DMS53 (cell line): Measurements from ENCODE around the gene DUSP9.
A peak's percentile ranks its signal among the peaks of the same experiment; 100 is the strongest.

ENCODE experiments used
- DNase-seq: peaks from one replicate; lab custom pipeline; 2025; lab: John Stamatoyannopoulos, UW

Gene DUSP9

GRCh38 chrX:153635788-153636668, 11.0 kb upstream of the DUSP9 start:
- DNase-seq = peak; percentile 71

DNA sequence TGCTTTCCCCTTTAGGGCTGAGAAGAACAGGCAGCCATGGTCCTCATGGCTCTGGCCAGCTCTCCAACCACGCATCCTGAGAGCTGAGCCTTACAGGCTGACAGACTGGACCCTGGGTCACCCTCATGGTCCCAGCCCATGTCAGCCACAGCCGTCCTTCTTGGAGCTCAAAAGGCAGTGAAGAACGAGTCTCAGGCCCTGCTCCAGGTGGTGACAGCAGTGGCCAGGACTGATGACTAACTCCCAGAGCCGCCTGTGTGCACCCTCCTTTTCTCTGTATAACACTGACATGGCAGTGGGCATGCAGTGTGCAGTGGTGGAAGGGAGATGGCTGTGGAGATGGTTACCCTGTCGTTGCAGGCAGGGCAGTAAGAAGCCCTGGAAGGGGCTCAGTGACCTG, 10.3 kb upstream of the DUSP9 start:
- no peak for DNase-seq

- DNase-seq = no peak
Observed at GRCh38 chrX:153637121-153638040, 9.6 kb upstream of the DUSP9 start.

DNA sequence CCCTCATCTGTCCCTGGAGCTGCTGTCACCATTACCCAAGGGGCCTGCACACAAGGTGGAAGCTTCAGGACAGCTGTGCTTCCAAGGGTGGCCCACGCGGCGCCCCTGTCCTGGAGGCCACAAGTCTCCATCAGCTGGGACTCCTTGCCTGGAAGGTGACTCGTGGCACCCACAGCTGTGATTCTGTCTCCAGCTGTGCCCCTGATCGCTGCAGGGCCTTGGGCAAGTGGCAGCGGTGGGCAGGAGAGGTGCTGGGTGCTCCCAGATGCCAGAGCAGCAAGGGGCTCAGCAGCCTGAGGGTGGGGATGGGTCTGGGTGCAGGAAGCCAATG, 9.0 kb upstream of the DUSP9 start:
- no peak for DNase-seq

DNA sequence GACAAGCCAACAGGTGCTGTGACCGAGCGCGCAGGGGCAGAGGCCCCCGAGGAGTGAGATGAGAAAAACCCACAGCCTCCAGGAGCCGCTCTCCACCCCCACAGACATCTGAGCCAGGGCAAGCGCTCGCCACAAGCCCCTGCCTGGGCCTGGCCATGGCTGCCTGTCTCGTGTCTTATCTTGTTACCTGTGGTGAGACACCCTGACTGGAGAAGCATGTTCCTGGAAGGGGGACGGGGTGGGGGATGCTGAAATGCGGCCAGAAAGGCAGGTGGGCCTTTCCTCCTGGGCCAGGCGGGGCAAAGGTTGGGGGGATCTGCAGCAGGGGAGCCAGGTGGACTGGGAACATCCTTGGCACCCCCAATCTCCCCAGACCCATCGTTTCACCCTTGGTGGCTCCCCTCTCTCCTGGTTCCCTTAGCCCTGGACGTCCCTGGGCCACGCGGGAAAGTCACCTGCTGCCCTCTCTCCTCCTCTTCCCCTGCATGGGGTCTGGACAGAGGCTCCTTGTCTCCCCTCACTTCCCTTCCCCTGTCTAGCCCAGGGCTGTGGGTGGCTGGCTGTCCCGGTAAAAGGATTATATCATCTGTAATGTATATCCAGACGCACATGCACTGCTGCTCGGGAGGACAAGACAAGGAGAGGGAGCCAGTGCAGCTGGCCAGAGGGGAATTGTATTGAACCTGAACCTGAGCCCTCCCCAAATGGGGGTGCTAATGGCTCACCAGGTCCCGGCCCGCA, 8.4 kb upstream of the DUSP9 start:
- DNase-seq = no peak

DNA sequence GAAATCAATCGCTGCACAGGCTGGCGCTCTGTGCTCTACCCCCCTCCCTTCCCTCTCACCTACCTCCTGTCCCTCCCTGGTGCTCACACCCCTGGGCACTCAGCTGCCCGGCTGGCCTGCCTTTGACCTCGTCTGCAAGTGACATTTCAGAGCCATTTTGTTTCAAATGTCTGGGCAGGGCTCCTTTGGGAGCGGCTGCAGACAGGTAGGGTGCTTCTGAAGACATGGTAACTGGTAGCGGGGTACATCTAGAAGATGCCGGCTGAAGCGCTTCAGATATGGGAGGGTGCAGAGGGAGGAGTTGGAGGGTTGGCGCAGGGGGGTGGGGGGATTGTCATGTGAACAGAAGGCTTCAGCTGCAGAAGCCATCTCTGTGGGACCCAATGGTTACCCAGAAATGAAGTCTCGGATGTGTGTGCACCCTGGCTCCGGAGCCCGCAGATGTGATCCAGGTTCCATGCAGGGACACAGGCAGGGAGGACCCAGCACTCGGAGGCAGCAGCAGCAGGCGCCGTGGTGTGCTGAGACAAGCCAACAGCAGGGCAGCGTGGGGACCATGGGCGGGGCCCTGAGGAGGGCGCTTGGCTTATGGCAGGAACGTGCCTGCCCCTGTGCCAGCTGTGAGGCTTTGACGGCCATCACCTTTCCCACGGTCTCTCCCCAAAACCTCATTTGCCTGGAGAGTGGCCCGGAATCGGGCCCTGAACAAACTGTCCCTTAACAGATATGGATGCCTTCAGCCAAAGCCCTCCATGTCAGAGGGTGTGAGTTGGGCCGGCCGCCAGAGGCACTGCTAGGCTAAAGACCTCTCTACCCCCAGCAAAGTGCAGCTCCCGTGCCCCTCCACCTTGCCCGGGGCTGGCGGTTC, 7.6 kb upstream of the DUSP9 start:
- no peak for DNase-seq

- no peak for DNase-seq
Observed at GRCh38 chrX:153640045-153640686, 6.8 kb upstream of the DUSP9 start.

- peak; percentile 24 for DNase-seq
Observed at GRCh38 chrX:153640736-153641575, 6.0 kb upstream of the DUSP9 start.

DNA sequence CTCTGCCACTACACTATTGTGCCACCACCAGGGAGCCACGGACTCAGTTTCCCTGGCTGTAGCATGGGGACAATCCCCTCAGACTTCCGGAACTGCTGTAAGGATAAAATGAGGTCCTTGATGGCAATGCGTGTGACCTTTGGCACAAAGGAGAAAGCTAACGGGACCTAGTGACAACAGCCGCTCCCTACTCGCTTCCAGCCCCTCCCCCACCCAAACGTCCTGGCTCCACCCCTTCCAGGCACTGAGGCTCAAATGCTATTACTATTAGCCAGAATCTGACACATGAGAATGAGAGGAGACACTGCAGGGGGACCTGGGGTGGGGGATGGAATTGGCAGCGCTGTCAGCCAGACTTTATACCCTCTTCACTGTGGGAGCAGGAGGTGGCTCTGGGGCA, 5.4 kb upstream of the DUSP9 start:
- no peak for DNase-seq

DNA sequence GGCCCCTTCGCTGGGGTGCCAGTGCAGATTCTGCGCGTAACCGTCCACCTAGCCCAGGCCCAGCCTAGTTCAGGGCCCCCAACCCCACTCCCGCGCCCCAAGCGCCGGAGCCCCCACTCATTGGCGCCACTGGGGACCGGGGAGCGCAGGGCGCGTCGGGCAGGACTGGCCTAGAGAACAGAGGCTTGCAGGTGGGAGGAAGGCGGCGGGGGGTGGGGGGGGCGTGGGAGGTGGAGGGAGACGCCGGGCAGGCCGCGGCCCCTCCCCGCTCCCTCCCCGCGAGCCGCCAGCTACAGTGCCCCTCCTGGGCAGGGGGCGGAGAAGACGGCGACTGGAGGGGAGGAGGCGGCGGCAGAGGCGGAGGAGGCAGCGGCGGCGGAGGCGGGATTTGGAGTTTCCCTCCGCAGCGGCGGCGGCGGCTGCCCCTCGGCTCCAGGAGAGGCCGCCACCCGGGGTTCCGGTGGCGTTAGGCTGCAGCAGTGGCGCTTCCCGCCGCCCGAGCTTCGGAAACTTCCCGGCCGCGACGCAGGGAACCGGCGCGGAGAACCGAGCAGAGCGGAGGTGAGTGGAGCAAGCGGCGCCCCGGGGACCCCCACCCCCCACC, 4.8 kb upstream of the DUSP9 start:
- peak; percentile 33 for DNase-seq

GRCh38 chrX:153642655-153643430, 4.2 kb upstream of the DUSP9 start:
- DNase-seq = peak; percentile 28

GRCh38 chrX:153643431-153644351, 3.3 kb upstream of the DUSP9 start:
- DNase-seq = peak; percentile 50

- DNase-seq = peak; percentile 12
Observed at GRCh38 chrX:153644356-153645125, 2.5 kb upstream of the DUSP9 start.

DNA sequence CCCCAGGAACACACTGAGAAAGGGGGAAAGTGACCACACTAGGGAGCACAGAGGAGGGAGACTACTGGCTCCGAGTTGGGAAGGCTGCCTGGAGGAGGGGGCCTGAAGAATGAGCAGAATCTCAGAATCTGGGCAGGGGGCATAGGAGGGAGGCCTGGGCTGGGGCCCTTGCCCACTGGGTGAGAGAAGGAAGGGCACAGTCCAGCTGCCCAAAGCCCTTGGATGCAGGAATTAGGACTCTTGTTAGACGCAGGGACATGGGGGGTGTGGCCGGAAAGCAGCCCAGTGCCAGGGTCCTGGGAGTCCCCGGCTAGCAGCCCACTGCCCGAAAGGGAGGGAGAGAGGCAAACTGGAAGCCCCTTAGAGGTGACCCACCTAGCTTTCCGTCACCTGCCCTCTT, 1.9 kb upstream of the DUSP9 start:
- DNase-seq = no peak

- DNase-seq = no peak
Observed at GRCh38 chrX:153645921-153646488, 998 bp upstream of the DUSP9 start.
